CD4-positive, alpha-beta T cell treated with Interleukin-15 for 4 hours (primary cell): ENCODE results near the gene CFAP97D2.
A peak's percentile ranks its signal among the peaks of the same experiment; 100 is the strongest.

Experiments used
- DNase-seq: peaks from one replicate; pipeline ENCODE4 v3.0.0-alpha.2; 2020; ENCODE audit warnings: low spot score

Gene CFAP97D2

DNA sequence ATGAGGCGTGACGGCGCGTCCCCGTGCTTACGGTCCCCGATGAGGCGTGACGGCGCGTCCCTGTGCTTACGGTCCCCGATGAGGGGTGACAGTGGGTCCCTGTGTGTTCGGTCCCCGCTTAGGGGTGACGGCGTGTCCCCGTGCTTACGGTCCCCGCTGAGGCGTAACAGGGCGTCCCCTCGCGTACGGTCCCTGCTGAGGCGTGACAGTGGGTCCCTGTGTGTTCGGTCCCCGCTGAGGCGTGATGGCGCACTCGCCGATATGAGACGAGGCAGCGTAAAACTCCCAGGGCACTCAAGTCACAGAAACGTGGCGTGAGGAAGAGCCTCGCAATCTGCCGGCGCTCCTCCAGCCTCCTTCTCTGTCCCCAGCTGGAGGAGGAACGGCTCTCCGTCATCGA is 20.9 kb downstream of the CFAP97D2 start:
- DNase-seq, result no peak

DNA sequence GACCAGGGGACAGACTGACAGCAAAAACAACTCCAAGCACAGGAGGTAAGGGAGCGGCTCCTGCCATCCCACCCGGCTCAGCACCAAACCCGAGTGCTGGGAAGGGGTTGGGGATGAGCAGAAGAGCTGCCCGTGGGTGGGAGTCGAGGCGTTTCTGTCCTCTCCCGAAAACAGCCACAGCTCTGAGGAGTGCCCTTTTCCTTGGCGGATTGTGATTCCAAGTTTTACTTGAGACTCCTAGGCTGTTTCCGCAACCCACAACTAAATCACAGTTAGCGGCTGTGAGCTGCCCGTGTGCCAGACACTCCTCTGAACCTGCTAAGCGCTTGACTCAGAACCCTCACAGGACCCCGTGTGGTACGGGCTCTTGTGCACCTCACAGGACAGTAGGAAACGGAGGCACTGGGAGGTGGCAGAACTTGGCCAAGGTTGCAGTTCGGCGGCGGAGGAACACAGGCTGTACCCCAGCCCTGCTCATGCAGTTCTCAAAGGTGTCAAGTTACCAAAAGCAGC is 21.4 kb downstream of the CFAP97D2 start:
- no peak for DNase-seq

DNA sequence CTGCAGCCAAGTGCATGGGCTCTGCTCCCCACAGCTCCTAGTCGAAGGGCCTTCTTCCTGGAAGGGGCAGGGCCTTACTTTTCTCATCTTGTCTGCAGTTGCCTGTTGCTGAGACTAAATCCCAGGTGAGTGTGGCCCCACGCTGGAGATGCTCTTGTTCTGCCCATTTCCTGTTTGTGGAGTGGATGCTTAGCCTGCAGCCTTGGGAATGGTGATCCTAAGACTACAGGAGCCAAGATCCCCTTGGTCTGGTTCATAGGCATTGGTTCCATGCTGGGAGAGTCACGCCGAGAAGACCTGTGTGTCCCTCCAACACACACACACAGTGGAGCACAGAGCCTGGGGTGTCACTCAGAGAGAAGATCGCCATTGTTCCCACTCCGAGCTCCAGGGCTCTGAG is 23.5 kb downstream of the CFAP97D2 start:
- no peak for DNase-seq

DNA sequence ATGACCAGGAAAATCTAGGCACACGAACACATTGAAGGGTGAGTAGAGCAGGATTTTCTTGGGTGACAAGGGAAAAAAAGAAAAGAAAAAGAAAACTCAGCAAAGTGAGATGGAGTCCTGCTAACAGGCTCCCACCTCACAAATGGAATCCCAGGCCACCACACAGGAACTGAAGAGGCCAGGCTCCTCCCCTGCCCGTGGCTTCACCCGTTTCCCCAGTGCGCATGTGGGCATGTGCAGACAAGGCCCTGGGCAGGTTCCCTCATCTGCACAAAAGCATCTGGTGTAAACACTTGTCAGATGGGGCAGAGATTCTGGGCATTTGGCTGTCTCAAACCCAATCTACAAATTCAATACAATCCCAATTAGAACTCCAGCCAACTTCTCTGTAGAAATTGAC is 24.5 kb downstream of the CFAP97D2 start:
- peak; percentile 18 for DNase-seq

DNA sequence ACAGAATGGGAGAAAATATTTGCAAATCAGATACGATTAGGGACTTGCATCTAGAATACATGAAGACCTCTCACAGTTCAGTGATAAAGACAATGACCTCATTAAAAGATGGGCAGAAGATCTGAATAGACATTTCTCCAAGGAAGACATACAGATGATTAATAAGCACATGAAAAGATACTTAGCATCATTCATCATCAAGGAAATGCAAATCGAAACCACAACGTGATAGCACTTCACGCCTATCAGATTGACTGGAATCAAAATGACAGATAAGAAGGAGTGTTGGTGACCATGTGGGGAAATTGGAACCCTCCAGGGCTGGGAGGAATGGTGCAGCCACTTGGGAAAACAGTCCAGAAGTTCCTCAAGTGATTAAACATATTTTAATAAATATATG is 25.8 kb downstream of the CFAP97D2 start:
- DNase-seq, result peak; percentile 41

DNA sequence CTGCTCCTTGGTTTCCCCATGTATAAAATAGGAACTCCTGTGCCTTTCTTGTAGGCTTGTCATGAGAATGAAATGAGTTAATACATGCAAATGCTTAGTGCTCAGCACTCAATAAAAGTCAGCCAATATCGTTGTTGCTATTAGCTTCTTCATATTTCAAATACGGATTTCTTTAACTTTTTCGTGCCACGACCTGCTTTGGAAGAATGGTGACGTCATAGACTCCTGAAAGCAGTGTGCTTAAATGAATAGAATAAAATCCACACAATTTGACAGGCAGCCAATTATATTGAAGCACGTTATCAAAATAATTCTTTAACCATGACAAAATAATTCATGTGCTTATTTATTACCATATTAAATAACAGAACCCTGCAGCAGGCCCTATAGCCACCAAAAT is 29.1 kb downstream of the CFAP97D2 start:
- no peak for DNase-seq

DNA sequence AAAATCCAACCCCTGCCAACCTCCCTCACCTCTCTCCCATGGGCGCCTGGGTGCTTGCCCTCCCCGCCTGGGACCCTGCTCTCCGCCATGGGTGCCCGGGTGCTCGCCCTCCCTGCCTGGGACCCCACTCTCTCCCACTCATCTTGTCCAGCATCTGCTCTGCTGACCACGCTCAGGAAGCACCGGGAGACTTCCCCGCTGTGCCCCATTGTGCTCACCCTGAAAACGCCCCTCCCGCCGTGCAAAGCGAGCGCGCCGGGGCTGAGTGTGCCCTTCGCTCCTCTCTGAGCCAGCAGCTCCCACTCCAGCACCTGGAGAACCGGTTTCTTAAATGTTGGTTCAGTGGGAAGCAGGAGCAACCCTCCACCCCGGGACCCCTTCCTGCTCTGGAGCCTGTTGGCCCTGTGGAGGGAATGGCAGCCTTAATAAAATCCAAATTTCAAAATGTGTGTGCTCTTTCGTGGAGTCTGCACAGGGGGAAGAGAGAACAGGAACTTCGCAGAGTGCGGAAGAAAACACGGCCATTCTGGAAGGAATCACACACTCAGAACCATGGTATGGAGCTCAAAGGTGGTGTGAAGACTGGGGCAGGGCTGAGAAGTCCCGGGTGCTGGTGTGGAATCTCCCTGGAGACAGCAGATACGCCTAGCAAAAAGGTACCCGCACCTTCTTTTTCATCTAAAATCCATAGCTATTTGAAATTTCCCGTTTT is 32.5 kb downstream of the CFAP97D2 start:
- DNase-seq, result no peak

DNA sequence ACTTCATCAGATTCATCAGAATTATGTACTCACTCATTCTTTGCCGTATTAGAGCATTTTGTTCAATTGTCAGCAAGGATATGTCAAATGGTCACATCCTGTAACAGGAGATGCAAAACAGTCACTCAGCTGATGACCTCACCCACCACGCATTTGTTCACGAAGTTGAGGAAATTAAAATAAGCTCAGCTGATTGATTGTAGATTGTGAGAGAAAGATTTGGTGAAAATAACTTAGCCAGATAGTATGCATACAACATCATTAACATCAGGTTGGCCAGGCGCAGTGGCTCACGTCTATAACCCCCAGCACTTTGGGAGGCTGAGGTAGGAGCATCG is 33.1 kb downstream of the CFAP97D2 start:
- no peak for DNase-seq

DNA sequence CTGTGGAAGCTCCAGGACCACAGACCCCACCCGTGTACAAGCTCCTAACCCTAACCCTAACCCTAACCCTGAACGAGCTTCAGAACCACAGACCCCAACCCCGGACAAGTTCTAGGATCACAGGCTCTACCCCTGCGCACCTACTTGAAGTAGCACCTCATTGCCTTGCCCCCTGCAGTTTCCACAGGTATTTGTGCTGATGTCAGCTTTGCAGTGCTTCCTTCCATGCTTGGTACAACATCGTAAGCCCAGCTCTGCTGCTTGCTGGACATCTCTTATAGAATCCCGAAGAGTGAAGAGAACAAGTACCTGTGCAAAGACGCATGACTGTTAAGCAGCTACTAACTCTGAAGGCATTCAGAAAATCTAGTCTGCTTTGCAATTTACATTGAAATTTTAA is 34.9 kb downstream of the CFAP97D2 start:
- no peak for DNase-seq

DNA sequence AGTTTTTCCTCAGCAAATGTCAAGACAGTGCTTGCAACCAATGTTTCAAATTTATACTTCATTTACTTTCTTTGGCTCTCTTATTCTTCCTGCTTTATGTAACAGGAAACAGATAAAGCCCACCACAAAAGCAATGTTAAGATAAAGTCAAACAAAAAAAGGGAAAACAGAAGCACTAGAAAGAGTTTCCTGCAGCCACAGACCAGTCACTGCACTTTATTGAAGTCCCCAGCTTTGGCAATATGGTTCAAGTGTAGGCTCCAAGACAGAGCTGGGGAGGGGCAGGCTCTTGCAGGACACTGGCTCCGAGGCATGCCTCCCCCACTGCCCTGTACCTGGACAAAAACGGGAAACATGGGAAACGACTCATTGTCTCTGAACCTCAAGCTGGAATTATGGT is 40.3 kb downstream of the CFAP97D2 start:
- no peak for DNase-seq

DNA sequence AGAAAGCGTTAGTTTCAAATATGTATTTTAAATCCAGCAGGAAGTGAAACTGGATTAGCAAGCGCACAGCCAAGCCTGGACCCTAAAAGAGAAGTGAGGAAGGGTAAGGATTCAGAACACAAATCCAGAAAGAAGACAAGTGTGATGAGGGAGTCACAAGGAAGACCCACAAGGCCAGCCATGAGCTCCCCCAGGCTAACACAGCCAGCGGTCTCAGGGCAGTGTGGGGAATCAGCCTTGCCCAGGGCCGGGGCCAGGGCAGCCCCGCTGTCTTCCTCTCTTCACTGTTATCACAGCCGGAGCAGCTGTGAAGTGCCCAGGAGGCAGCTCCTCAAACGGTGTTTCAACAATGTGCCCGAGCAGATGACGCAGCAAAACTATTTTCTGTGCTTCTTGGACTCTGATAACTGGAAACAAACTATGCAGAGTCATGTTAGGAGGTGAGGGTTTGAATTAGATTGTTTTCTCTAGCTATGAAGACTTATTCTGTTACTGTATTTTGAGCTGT is 43.5 kb downstream of the CFAP97D2 start:
- DNase-seq, result no peak

DNA sequence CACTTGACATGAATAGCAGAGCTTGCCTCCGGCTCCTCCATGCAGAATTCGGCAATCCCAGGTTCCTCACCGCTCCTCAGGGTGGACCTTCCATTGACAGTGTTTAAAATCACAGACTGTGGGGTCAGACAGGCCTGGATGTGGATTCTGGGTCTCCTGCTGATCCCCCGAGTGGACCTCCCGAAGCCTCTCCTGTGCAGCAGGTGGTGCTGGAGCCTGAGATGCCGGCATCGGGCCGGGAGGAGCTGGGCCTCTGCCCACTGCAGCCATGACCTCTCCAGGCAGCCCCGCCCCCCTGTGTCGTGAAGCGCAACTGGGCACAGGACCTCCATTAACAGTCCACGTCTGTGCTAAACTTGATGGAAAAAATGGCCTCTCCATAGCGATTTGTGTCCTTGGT is 45.1 kb downstream of the CFAP97D2 start:
- no peak for DNase-seq

DNA sequence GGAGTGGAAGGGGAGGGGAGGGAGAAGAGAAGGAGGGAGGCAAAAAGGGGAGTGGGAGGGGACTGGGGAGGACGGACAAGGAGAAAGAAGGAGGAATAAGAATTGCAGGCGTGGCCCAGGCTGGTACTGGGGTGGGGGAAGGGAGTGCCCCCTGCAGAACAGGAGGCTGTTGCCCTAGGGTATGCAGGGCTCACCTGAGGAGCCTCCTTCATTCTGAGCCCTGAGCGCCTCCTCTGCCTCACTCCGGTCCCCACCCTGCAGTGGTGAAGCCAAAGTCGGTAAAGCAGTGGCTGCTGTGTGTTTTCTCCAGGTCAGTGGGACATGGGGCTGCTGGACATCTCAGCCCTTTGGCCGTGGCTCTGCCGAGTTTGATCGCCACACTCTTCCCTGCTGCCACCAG is 46.6 kb downstream of the CFAP97D2 start:
- DNase-seq, result no peak

DNA sequence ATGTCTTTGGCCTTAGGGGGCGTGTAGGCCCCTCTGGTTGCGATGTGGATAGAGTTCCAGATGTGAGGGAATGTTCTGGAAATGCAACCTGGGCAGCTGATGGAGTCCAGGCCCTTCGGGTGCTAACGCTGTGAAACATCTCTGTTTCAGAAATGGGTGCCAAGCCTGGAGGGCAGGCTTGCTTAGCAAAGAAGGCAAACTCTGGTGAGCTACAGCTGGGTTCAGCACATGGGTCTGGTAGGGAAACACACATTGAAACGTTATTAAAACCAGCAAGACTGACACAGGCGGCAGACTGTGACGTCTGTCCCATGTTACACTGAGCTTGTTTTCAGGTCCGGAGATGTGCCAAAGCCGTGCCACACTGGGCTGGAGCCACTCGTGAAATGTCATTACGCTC is 47.0 kb downstream of the CFAP97D2 start:
- peak; percentile 7 for DNase-seq

DNA sequence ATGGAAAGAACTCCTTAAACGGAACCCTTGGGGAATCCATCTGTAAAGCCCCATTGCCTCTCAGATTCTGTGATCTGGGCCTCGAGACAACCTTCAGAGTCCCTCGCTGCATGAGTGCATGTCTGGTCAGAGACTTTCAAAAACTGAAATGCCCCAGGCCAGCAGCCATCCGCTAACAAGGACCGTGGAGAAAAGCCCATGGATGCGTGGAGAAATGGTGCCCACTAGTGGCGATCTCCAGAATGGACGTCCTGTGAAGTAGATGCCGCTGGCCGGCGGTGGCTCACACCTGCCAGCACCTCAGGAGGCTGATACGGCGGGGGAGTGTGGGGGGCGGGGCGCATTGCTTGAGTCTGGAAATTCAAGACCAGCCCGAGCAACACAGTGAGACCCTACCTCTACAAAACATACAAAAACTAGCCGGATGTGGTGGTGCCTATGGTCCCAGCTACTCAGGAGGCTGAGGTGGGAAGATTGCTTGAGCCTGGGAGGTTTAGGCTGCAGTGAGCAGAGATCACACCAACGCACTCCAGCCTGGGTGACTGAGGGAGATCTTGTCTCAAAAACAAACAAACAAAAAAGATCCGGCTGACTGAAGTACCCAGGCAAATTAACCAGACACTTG is 47.8 kb downstream of the CFAP97D2 start:
- DNase-seq, result peak; percentile 86

DNA sequence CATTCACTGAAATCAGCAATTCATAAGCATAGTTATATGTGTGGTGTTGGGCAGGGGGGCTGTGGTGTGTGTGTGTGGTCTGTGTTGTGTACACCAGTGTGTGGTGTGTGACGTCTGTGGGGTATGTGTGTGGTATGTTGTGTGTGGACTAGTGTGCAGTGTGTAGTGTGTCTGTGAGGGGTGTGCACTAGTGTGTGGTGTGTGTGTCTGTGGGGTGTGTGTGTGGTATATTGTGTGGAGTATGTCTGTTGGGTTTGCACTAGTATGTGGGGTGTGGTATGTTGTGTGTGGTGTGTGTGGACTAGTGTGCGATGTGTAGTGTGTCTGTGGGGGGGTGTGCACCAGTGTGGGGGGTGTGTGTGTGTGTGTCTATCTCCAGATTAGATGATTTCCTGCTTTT is 48.5 kb downstream of the CFAP97D2 start:
- DNase-seq, result no peak

DNA sequence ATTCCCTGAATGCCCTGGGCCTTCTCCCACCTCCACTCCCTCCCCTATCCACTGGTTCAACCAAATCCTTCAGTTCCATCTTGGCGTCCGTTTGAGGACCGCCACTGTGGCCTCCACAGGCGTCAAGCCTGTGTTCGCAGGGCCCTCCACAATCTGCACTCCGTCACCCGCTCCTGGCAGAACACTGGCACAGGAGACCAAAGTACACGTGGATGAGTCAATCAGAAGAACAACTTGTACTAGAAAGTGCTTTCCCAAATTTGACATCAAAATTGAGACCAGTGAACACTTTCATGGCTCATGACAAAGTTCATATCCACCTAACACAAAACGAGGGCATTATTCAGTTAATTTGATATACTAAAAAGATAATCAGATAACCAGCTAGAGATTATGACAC is 49.1 kb downstream of the CFAP97D2 start:
- DNase-seq, result no peak

DNA sequence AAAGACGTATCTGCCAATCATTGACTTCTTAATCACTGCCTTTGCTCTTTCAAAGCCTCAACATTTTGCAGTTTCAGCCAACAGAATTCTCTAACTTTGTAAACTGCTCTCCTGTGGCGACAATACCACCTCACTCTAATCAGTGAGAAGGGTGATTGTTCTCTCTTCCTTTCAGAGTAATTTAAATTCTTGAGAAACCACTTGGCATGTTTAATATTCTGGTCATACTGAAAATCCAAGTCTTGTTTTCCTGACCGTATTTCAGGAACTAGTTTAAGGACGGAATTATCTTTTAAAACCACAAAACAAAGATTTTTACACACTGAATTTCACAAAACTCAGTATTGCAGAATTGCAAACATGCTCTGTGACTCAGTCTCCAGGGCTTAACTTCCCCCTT is 50.4 kb downstream of the CFAP97D2 start:
- no peak for DNase-seq

DNA sequence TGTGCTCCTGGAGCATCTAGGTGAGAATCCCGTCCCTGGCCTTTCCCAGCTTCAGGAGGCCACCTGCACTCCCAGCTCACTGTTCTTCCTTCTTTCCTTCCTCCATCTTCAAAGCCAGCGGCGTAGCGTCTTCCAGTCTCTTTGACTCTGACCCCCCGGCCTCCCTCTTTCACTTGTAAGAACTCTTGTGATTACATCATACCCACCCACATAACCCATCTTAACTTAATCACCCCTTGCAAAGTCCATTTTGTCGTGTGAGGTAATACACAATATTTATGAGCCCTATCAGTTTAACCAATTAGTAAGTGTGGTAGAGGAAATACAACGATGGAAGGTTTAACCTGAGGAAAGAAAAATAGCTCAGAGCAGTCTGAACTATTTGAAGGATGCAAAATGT is 51.1 kb downstream of the CFAP97D2 start:
- no peak for DNase-seq

DNA sequence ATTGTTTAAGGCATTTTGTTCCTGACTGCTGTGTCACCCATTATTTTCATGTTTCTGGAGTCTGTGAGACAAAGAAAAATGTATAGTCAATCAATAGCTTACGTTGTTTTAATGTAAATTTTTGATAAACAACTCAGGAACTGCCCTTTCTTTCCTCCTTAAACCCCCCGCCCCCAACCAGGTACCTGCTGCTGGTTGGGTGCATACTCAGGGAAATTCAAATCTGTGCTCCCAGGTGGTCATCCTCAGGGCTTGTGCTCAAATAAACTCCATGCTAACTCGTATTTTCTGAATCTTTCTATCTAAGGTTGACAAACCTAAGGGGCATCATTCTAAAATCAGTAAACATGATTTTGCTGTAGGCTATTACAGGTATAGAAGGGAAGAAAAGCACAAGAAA is 51.5 kb downstream of the CFAP97D2 start:
- DNase-seq, result no peak

DNA sequence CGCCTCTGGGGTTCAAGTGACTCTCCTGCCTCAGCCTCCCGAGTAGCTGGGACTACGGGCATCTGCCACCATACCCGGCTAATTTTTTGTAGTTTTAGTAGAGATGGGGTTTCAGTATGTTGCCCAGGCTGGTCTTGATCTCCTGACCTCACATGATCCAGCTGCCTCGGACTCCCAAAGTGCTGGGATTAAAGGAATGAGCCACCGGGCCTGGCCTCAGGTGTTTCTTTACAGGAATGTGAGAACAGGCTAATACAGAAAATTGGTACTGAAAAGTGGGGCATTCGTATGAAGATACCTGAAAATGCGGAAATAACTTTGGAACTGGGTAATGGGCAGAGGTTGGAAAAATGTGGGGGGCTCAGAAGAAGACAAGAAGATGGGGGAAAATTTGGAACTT is 52.8 kb downstream of the CFAP97D2 start:
- no peak for DNase-seq

DNA sequence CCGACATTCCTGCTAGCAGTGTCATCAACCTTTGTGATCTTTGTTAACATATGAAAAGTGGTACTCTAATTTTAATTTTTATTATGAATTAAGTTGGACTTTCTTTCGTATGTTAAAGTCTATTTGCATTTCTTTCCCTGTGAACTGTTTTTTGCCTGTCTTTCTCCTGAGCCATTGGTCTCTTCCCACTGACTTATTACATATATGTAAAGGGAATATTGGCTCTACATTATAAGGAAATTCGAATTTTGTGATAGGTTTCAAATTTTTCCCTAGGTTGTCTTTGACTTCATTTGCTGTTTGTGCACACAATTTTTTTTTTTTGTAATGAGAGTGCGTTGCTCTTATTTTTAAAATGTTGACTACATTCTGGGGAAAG is 55.2 kb downstream of the CFAP97D2 start:
- no peak for DNase-seq

DNA sequence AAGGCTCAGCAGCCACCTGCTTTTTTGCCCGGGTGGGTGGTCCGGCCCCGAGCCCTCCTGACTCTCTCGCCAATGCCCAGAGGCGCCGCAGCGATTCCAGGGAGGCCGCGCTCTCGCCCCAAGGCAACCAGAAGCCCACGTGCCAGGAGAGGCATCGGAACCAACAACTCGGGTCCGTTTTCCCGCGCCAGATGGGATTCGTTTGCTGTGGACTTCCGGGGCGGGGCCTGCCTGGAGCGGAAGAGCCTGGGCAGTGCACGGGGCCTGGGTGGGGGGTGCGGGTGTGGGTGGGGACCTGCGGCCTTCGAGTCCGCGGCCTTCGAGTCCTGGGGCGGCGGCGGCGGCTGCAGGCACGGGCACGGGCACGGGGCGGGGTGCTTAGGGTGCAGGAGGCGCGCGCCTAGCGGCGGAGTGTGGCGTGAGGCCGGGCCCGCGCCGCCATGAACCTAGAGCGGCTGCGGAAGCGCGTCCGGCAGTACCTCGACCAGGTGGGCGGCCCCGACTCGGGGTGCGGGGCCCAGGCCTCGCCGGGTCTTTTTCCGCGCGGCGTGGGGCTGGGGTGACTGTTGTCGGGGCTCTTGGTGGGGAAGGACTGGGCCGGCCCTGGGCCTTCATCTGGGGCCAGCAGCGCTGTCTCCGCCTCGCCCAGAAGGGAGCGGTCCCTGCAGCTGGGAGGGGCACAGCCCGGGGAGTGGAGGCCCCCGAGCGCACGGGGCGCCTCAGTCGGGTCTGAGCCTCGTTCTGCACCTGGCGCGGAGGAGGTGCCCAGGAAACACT is 55.8 kb downstream of the CFAP97D2 start, which contains the start of gene CDC16:
Gene CDC16, plus strand, starts transcription at position 253 of the 777 bp plus-strand sequence. Its CDS starts 188 bp downstream, at position 441.
- peak; percentile 81 for DNase-seq
